Fibroblast of pulmonary artery (primary cell): Measurements from ENCODE around the gene MESP1.

Source experiments
- DNase-seq: peaks from one replicate; pipeline ENCODE4 v3.0.0-alpha.2; 2010; ENCODE audit warnings: low read depth
- H3K4me3 ChIP-seq: replicated peaks from 2 replicates; pipeline ENCODE4 v1.5.1; 2011; ENCODE audit warnings: low read depth, mild to moderate bottlenecking, control low read depth, low read length, moderate library complexity
- TF ChIP-seq, protein P1 (sequence below): IDR thresholded peaks from 2 replicates; pipeline ENCODE4 v1.5.1; 2011; ENCODE audit warnings: mild to moderate bottlenecking, control low read depth, low read length, inconsistent platforms; ENCODE audit errors: missing control alignments

Gene MESP1

GRCh38 chr15:89743594-89743993 is 7.5 kb downstream of the MESP1 start:
- TF ChIP-seq, protein P1, sequence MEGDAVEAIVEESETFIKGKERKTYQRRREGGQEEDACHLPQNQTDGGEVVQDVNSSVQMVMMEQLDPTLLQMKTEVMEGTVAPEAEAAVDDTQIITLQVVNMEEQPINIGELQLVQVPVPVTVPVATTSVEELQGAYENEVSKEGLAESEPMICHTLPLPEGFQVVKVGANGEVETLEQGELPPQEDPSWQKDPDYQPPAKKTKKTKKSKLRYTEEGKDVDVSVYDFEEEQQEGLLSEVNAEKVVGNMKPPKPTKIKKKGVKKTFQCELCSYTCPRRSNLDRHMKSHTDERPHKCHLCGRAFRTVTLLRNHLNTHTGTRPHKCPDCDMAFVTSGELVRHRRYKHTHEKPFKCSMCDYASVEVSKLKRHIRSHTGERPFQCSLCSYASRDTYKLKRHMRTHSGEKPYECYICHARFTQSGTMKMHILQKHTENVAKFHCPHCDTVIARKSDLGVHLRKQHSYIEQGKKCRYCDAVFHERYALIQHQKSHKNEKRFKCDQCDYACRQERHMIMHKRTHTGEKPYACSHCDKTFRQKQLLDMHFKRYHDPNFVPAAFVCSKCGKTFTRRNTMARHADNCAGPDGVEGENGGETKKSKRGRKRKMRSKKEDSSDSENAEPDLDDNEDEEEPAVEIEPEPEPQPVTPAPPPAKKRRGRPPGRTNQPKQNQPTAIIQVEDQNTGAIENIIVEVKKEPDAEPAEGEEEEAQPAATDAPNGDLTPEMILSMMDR = no peak
- no peak for DNase-seq
- H3K4me3 ChIP-seq = no peak overlapping the region

DNA sequence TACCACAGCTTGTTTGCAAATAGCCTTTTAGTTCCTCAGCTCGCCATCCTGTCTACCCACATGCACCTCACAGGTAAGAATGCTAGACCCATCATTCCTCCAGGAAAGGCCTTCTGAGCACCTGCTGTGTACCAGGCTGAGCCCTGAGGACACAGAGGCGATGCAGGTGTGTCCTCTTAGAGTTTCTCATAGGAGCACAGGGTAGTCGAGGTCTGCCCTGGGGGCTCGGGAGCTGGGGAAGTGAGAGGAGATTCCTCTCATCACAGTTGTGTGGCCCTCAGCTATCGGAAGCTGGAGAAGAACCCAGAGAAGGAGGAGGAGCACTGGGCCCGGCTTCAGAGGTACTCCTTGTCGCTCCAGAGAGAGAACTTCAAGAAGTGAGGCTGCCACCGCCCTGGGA is 8.0 kb downstream of the MESP1 start:
- TF ChIP-seq, protein P1 = no peak
- DNase-seq = no peak
- no peak overlapping the region for H3K4me3 ChIP-seq

DNA sequence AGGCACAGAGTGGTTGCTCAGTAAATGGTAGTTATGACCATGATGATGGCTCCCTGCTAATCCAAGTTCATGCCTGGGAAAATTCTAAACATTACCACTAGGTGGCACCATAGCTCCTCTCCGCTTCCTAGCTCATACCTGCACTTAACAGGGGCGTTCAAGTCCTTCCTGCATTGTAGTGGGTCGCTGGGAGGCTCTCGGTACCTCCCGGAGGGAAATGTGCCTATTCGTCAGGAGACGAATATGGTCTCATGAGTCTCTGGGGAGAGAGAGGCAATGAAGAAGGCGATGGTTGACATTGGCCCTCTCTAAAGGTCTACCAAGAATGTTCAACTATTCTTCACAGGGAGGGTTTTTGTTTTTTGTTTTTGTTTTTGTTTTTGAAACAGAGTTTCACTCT is 10.9 kb downstream of the MESP1 start:
- H3K4me3 ChIP-seq = no peak overlapping the region
- DNase-seq = peak; percentile 85
- TF ChIP-seq, protein P1 = peak; percentile 87

- TF ChIP-seq, protein P1 = no peak
- no peak overlapping the region for H3K4me3 ChIP-seq
- DNase-seq = no peak
These were observed 15.3 kb downstream of the MESP1 start for GRCh38 chr15:89735773-89736172.

- no peak for DNase-seq
- no peak overlapping the region for H3K4me3 ChIP-seq
- TF ChIP-seq, protein P1 = no peak
These were observed 18.4 kb downstream of the MESP1 start for GRCh38 chr15:89732451-89733172.

- H3K4me3 ChIP-seq = no peak overlapping the region
- TF ChIP-seq, protein P1 = no peak
- DNase-seq = no peak
These were observed 19.8 kb downstream of the MESP1 start for GRCh38 chr15:89731275-89731674.

DNA sequence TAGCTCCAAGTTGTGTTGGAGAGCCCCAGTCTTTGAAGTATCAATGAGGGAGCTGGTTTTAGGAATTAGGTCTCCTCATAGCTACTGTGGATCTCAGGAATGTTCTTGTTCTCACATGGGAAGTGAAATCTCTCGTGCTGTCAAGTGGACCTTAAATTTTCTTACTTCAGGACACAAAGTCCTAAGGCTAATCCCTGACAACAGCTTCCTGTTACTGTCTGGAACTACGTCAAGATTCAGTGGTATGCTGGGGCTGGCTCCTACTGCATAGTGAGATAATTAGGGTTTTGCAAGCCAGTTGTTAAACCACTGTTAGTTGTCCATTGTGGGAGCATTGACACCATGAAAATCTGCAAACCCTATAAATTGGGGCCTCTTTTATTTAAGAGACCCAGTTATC is 22.8 kb downstream of the MESP1 start:
- peak; percentile 93 for DNase-seq
- no peak overlapping the region for H3K4me3 ChIP-seq
- TF ChIP-seq, protein P1 = no peak
